NOMO-1 treated with dmso at 0.1 percent for 144 hours (cell line): ENCODE measurements around the gene UNC79.
A peak's percentile ranks its signal among the peaks of the same experiment; 100 is the strongest.

Experiments used
- DNase-seq: peaks from one replicate; lab custom pipeline; 2025; ENCODE audit not compliant: unreplicated experiment; lab: John Stamatoyannopoulos, UW

The UNC79 gene

GRCh38 chr14:93544212-93544611 lies 113.5 kb downstream of the UNC79 start:
- DNase-seq: no peak

GRCh38 chr14:93546642-93547041 lies 115.9 kb downstream of the UNC79 start:
- no peak for DNase-seq

GRCh38 chr14:93548102-93548843 lies 117.5 kb downstream of the UNC79 start:
- no peak for DNase-seq

- DNase-seq: no peak
These were observed 118.9 kb downstream of the UNC79 start for GRCh38 chr14:93549595-93549994.

GRCh38 chr14:93564918-93565317 lies 134.2 kb downstream of the UNC79 start:
- DNase-seq: no peak

GRCh38 chr14:93566065-93566693 lies 135.4 kb downstream of the UNC79 start:
- no peak for DNase-seq

- DNase-seq: no peak
These were observed 140.5 kb downstream of the UNC79 start for GRCh38 chr14:93571275-93571674.

GRCh38 chr14:93579178-93579577 lies 148.4 kb downstream of the UNC79 start:
- no peak for DNase-seq

GRCh38 chr14:93582516-93582915 lies 151.8 kb downstream of the UNC79 start:
- DNase-seq: no peak

- no peak for DNase-seq
These were observed 156.6 kb downstream of the UNC79 start for GRCh38 chr14:93587330-93587729.

- no peak for DNase-seq
These were observed 160.8 kb downstream of the UNC79 start for GRCh38 chr14:93591506-93591905.

GRCh38 chr14:93592786-93593185 lies 162.0 kb downstream of the UNC79 start:
- DNase-seq: no peak

GRCh38 chr14:93606091-93606490 lies 175.4 kb downstream of the UNC79 start:
- no peak for DNase-seq

- peak; percentile 36 for DNase-seq
These were observed 188.5 kb downstream of the UNC79 start for GRCh38 chr14:93619176-93619793.

GRCh38 chr14:93628048-93628447 lies 197.3 kb downstream of the UNC79 start:
- no peak for DNase-seq

GRCh38 chr14:93629643-93630042 lies 198.9 kb downstream of the UNC79 start:
- no peak for DNase-seq

GRCh38 chr14:93638790-93639189 lies 208.1 kb downstream of the UNC79 start:
- no peak for DNase-seq

- no peak for DNase-seq
These were observed 212.4 kb downstream of the UNC79 start for GRCh38 chr14:93643127-93643526.

- DNase-seq: no peak
These were observed 212.9 kb downstream of the UNC79 start for GRCh38 chr14:93643676-93644075.

GRCh38 chr14:93645200-93645599 lies 214.5 kb downstream of the UNC79 start:
- DNase-seq: no peak

GRCh38 chr14:93648440-93649168 lies 217.9 kb downstream of the UNC79 start:
- peak; percentile 32 for DNase-seq

- no peak for DNase-seq
These were observed 223.9 kb downstream of the UNC79 start for GRCh38 chr14:93654599-93654998.
